GM19240 (cell line): Measurements from ENCODE around the gene KDM2B.
"Not testable (repeated sequence)": the region's sequence is repeated elsewhere in the genome, so short reads cannot be mapped to it uniquely, and the experiment has no call there.

Source experiments
- DNase-seq: peaks from one replicate; pipeline ENCODE4 v3.0.0; 2011; ENCODE audit warnings: low spot score; ENCODE audit not compliant: insufficient read length

The KDM2B gene

DNA sequence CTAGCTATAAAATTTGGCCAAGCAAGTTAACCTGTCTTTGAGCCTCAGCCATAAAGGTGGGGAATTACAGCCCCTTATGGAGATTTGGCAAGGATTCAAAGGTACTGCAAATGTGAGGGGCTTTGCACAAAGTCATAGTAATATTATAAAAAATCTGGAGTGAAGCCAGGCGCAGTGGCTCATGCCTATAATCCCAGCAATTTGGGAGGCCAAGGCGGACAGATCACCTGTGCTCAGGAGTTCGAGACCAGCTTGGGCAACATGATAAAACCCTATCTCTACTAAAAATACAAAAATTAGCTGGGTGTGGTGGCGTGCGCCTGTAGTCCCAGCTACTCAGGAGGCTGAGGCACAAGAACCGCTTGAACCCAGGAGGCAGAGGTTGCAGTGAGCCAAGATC is 4.1 kb upstream of the KDM2B start:
- not testable (repeated sequence) for DNase-seq

DNA sequence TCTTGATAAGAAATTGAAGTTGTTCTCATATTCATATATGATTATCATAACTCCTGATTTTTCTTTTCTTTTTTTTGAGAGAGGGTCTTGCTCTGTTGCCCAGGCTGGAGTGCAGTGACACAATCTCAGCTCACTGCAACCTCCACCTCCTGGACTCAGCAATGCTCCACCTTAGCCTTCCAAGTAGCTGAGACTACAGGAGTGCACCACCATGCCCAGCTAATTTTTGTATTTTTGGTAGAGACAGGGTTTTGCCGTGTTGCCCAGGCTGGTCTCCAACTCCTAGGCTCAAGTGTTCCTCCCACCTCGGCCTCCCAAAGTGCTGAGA is 2.5 kb upstream of the KDM2B start:
- DNase-seq: not testable (repeated sequence)

DNA sequence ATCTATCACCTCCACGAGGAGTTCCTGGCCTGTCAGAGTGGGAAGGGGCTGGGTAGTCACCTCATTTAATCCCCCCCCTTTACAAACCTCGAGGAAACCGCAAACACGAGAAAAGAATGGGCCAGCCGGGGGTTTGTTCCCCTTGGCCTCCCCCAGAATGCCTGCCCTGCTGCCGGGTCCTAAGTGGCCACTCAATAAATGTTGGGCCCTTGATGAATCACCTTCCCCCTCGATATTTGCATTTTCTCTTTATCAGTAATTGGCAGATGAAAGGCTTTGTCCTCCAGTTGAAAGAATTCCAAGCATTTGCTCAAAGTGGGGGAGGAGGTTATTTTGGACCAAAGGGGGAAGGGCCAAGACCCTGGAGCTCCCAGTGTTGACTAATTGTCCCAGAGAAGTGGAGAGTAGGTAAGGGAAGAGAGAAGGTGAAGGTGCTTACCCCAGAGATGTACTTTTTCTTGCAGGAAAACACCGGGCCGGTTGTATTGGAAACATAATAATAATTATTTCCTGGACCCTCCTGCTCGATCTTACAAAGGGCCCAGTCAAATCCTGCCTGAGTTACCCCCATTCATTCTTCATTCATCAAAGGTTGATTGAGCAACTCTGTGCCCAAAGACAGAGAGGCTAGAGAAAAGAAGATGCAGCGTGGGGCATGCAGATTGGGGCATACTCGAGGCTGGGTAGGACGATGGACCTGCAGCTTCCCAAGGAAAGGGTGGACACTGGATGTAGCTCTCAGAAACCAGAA is 1.9 kb upstream of the KDM2B start:
- DNase-seq: no peak

GRCh38 chr12:121581686-121582429 is 1.0 kb upstream of the KDM2B start:
- no peak for DNase-seq

- no peak for DNase-seq
Measured at GRCh38 chr12:121579981-121580868, 598 bp downstream of the KDM2B start.

GRCh38 chr12:121579190-121579791 is 1.5 kb downstream of the KDM2B start:
- DNase-seq: no peak

- DNase-seq: no peak
Measured at GRCh38 chr12:121578230-121579189, 2.3 kb downstream of the KDM2B start.

GRCh38 chr12:121577443-121578180 is 3.2 kb downstream of the KDM2B start:
- no peak for DNase-seq

GRCh38 chr12:121576851-121577391 is 3.9 kb downstream of the KDM2B start:
- DNase-seq: no peak

DNA sequence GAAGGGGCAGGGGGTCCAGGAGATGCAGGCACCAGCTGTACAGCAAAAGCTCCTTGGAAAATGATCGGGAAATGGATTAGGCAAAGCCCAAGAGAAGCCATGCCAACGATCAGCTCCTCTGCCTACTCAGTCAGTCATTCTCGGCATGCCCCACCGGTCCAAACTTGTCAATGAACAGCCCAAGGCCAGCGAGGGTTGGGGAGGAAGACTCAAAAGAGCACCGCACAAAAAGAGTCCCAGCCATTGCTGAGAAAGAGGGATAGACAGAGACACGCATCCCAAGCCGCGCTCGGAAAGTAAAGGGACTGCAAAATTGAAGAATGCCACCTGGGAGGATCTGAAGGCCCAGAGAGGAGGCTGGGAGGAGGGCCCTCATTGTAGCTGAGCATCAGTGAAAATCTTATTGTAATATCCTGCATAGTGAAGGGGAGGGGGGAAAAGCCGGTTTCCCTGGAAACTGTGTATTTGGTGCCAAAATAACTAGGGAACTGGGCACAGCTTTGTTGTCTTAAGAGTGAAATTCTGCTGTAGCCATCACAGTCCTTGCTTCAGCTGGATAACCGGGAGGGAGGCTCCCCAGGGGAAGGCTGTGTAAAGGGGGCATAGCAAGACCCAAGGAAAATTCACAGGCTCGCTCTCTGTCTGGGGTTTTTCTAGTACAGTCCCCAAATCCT is 4.7 kb downstream of the KDM2B start:
- no peak for DNase-seq

GRCh38 chr12:121575051-121575450 is 5.8 kb downstream of the KDM2B start:
- no peak for DNase-seq

- no peak for DNase-seq
Measured at GRCh38 chr12:121574025-121574424, 6.8 kb downstream of the KDM2B start.

GRCh38 chr12:121571920-121572319 is 8.9 kb downstream of the KDM2B start:
- no peak for DNase-seq

GRCh38 chr12:121570467-121571283 is 10.1 kb downstream of the KDM2B start:
- DNase-seq: no peak

DNA sequence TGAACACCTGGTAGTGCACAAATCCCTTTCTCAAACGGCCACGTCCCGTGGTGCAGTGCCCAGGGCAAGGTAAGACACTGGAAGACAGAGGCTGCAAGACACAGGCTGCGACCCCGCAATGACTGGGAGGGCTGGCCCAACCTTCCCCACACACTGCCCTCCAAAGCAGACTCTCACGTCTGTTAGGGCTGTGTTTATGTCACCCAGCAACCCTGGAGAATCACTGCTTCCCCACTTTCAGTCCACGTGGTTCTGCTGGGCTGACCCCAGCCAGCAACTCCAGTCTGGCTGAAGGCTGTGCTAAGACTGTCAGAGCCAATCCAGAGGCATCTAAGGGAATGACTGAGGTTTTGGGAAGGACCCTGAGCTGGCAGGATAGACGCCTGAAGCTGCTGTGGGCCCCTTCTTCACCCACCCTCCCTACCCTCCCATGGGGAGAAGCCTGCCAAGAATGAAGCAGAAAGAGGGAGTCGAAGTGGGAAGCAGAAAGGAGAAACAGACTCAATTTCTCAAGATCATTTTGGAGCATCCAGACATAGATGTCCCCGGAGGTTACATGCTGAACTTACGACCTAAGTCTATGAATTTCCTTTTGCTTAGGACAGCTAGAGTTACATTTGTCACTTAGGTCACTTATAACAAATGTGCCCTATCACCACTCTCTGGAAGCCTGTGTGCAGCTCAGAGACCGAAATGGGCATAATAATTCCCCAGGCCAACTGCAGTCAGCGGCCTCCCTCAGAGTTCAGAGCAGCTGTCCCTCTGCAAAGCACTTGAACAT is 11.7 kb downstream of the KDM2B start:
- no peak for DNase-seq

DNA sequence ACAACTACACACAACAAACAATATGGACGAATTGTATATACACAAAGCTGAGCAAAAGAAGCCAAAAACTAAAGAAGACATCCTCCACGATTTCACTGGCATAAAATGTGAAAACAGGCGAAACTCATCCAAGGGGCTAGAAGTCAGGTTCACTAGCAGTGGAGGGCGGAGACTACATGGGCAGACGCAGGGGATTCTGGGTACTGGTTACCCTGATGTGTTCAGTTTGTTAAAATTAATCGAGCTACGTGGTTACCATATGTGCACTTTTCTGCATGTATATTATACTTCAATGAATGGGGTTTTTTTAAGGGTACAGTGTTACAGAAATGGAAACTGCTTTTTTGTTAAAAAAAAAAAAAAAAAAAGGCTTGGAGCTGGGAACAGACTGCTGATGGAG is 12.3 kb downstream of the KDM2B start:
- no peak for DNase-seq

GRCh38 chr12:121565076-121565475 is 15.7 kb downstream of the KDM2B start:
- DNase-seq: no peak
